ENCODE results near the gene SLC16A3. TPM values are rescaled to one million over a fixed set of nuclear protein-coding genes. Genes with fewer than 3 reads are reported as not detected.
A peak's percentile ranks its signal among the peaks of the same experiment; 100 is the strongest.

The SLC16A3 gene
- total and polyA plus RNA-seq, 9 of the 15 experiments (the other 6 are each of a cell fraction or from before 2014, with no cell fraction given) = 0.11 to 5.4 (median 1.2) TPM; not detected in 2

DNA sequence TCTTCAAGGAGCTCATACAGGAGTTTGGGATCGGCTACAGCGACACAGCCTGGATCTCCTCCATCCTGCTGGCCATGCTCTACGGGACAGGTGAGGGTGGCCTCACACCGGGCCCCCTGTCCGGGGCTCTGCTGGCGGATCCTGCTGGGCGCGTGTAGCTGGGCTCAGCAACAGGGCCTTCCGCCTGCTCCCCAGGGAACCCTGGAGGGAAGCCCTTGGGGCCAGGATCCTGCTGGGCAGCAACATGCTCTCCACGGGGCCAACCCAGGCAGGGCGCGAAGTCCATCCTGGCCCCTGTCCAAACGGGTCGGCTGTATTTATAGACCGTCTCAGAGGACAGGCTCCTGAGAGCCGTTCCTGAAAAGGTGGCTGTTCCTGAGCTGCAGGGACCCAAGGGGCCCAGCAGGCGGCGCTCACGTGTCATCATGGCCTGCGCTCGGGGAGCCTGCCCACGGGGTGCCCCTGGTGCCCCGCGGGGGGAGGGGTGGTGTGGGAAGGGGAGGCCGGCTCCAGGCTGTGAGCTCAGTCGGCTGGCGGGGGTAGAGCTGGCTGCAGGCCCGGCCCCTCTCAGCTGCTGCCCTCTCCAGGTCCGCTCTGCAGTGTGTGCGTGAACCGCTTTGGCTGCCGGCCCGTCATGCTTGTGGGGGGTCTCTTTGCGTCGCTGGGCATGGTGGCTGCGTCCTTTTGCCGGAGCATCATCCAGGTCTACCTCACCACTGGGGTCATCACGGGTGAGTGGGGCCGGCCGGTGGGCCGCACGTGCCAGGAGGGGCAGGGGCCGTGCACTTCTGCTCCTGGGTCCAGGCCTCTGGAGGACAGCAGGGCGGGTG lies 7.5 kb downstream of the SLC16A3 start (continued):
- TF ChIP-seq NRF1 (conservative IDR thresholded peaks at IDR 0.05 in 1 of 2, IDR thresholded peaks at IDR 0.05 in 1 of 2) (peak in 1 of 2 experiments; percentile 26; a peak in 2 of 4 replicates), RCOR1 (IDR thresholded peaks at IDR 0.05; ENCODE audit: borderline replicate concordance in 1 of 2, low read depth in 2 of 2, low read length in 2 of 2) (0 out of 4 replicates have a peak, but pooled peaks of 1 of the 2 experiments have one; percentile 21), TCF3 (CRISPR knock-in tag; IDR thresholded peaks at IDR 0.05) (no peak), ZNF253 (CRISPR knock-in tag; conservative IDR thresholded peaks at IDR 0.05) (no peak), MYNN (IDR thresholded peaks at IDR 0.05) (peak; percentile 91), MYNN (CRISPR knock-in tag; IDR thresholded peaks at IDR 0.05) (no peak), FOXM1 (IDR thresholded peaks at IDR 0.05; ENCODE audit: low read depth) (no peak), FOXM1 (CRISPR knock-in tag; IDR thresholded peaks at IDR 0.05; ENCODE audit: low read depth) (no peak), ARHGAP35 (IDR thresholded peaks at IDR 0.05; ENCODE audit: partially characterized antibody) (peak; percentile 43), SRSF9 (IDR thresholded peaks at IDR 0.05; ENCODE audit: borderline replicate concordance, low read depth, low read length) (no peak)
- TF ChIP-seq, protein P1, sequence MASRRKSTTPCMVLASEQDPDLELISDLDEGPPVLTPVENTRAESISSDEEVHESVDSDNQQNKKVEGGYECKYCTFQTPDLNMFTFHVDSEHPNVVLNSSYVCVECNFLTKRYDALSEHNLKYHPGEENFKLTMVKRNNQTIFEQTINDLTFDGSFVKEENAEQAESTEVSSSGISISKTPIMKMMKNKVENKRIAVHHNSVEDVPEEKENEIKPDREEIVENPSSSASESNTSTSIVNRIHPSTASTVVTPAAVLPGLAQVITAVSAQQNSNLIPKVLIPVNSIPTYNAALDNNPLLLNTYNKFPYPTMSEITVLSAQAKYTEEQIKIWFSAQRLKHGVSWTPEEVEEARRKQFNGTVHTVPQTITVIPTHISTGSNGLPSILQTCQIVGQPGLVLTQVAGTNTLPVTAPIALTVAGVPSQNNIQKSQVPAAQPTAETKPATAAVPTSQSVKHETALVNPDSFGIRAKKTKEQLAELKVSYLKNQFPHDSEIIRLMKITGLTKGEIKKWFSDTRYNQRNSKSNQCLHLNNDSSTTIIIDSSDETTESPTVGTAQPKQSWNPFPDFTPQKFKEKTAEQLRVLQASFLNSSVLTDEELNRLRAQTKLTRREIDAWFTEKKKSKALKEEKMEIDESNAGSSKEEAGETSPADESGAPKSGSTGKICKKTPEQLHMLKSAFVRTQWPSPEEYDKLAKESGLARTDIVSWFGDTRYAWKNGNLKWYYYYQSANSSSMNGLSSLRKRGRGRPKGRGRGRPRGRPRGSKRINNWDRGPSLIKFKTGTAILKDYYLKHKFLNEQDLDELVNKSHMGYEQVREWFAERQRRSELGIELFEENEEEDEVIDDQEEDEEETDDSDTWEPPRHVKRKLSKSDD (conservative IDR thresholded peaks at IDR 0.05; ENCODE audit: low read length) = no peak
- TF ChIP-seq, protein P2, sequence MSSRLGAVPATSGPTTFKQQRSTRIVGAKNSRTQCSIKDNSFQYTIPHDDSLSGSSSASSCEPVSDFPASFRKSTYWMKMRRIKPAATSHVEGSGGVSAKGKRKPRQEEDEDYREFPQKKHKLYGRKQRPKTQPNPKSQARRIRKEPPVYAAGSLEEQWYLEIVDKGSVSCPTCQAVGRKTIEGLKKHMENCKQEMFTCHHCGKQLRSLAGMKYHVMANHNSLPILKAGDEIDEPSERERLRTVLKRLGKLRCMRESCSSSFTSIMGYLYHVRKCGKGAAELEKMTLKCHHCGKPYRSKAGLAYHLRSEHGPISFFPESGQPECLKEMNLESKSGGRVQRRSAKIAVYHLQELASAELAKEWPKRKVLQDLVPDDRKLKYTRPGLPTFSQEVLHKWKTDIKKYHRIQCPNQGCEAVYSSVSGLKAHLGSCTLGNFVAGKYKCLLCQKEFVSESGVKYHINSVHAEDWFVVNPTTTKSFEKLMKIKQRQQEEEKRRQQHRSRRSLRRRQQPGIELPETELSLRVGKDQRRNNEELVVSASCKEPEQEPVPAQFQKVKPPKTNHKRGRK (tag; IDR thresholded peaks at IDR 0.05) = no peak
